Uterus (tissue), 2 donors: ENCODE measurements around the gene GNGT2.

ENCODE experiments used
- POLR2A ChIP-seq, 2 donors: fragments of 450-650 bp; IDR thresholded peaks; one replicate each; pipeline ENCODE4 v1.6.1; 2016; ENCODE audit warnings: antibody characterized with exemption in 2 of 2, mild to moderate bottlenecking in 1 of 2, moderate library complexity in 1 of 2
- TF ChIP-seq, protein P1 (sequence below), 4 experiments: fragments of 200-600 bp in 2 of 4; fragments of 450-650 bp in 2 of 4; sonication (generic) in 2 of 4; IDR thresholded peaks; one replicate each; pipeline ENCODE4 v1.5.1; 2016 to 2019; ENCODE audit warnings: antibody characterized with exemption in 4 of 4, mild to moderate bottlenecking in 2 of 4, moderate library complexity in 1 of 4

DNA sequence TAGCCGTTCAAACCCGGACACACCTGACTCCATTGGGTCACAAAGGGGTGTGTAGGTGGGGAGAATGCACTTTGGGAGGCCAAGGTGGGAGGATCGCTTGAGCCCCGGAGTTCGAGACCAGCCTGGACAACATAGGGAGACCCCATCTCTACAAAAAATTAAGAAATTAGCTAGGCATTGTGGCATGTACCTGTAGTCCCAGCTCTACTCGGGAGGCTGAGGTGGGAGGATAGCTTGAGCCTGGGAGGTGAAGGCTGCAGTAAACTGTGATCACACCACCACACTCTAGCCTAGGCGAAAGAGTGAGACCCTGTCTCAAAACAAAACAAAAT lies 21.2 kb upstream of the GNGT2 start:
- TF ChIP-seq POLR2A (IDR thresholded peaks at IDR 0.05) = no peak
- TF ChIP-seq, protein P1, sequence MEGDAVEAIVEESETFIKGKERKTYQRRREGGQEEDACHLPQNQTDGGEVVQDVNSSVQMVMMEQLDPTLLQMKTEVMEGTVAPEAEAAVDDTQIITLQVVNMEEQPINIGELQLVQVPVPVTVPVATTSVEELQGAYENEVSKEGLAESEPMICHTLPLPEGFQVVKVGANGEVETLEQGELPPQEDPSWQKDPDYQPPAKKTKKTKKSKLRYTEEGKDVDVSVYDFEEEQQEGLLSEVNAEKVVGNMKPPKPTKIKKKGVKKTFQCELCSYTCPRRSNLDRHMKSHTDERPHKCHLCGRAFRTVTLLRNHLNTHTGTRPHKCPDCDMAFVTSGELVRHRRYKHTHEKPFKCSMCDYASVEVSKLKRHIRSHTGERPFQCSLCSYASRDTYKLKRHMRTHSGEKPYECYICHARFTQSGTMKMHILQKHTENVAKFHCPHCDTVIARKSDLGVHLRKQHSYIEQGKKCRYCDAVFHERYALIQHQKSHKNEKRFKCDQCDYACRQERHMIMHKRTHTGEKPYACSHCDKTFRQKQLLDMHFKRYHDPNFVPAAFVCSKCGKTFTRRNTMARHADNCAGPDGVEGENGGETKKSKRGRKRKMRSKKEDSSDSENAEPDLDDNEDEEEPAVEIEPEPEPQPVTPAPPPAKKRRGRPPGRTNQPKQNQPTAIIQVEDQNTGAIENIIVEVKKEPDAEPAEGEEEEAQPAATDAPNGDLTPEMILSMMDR (IDR thresholded peaks at IDR 0.05) = no peak
